ENCODE measurements around the gene EPHA7.

Gene EPHA7

DNA sequence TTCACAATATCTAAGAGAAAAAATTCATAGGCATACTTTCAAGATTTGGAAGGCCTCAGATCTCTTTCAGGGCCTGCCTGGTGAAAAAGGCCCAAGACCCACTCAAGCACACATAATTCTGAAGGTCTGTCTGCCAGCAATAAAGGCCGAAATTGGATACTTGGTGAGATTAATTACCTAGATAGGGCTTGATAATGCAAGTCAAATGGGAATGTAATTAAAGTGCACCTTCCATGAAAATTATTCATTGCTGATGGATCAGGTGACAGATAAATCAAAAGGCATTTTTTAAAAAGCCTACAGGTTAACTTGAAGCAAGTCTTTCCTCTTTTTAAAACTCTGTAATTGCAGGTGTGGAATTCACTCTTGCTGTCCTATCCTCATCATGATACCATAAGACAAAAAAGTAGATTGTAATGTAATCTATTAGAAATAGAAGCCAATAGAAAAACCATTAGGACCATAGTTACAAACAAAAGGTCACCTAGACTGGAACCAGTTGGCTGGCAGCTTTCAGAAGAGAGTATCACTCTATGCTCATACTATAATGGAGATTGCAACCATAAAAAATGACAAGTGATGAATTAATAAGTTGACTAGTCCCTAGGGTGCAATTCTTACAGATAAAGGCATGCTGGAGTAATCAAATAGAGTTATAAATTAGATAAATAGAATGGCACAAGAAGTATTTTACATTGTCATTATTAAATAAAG lies 77.3 kb downstream of the EPHA7 start:
- ChIA-PET CTCF (interaction anchor here (1.2 kb wide), 1 partner anchor 82 kb away, joined by 3 read pairs; no protein-coding TSS in a partner anchor), POLR2A (no interaction called here)
- Histone ChIP-seq H3K4me1 (ENCODE audit: control insufficient read depth, insufficient read depth, low read length) (peaks cover 24% of the 10 kb centered on the region), H3K9me3 (ENCODE audit: control insufficient read depth, insufficient read depth, low read depth, low read length) (no peaks in the 10 kb centered on the region), H3K4me3 (ENCODE audit: low read depth, low read length) (no peak overlapping the region), H3K27ac (ENCODE audit: extremely low read depth, low read depth, low read length) (peak overlapping the region; percentile 53), H3K36me3 (ENCODE audit: control insufficient read depth in 2 of 2, insufficient read depth in 1 of 2, low read length in 2 of 2) (no peaks in the 10 kb centered on the region)
- TF ChIP-seq FEZF1 (tag by site-specific recombination; IDR thresholded peaks at IDR 0.05) (peak; percentile 97), KLF16 (tag by site-specific recombination; IDR thresholded peaks at IDR 0.05) (peak; percentile 29; the same call in 1 of the 2 replicates), ZNF629 (tag by site-specific recombination; IDR thresholded peaks at IDR 0.05) (peak; percentile 55; the same call in 1 of the 2 replicates), ZNF596 (tag by site-specific recombination; IDR thresholded peaks at IDR 0.05) (0 out of 2 replicates have a peak, but pooled peaks have one; percentile 23), ZNF843 (tag by site-specific recombination; IDR thresholded peaks at IDR 0.05) (peak; percentile 95), BCL11B (tag by site-specific recombination; IDR thresholded peaks at IDR 0.05; ENCODE audit: low read depth) (peak; percentile 63; the same call in 1 of the 2 replicates), ZNF76 (tag by site-specific recombination; IDR thresholded peaks at IDR 0.05; ENCODE audit: borderline replicate concordance, low read depth) (0 out of 2 replicates have a peak, but pooled peaks have one; percentile 32), ZXDB (tag by site-specific recombination; IDR thresholded peaks at IDR 0.05) (peak; percentile 88), TRIM28 (IDR thresholded peaks at IDR 0.05; ENCODE audit: borderline replicate concordance, low read length) (peak; percentile 92), ZSCAN30 (tag by site-specific recombination; IDR thresholded peaks at IDR 0.05) (peak; percentile 41; the same call in 1 of the 2 replicates), ZNF133 (tag by site-specific recombination; IDR thresholded peaks at IDR 0.05) (no peak), ZNF202 (tag by site-specific recombination; IDR thresholded peaks at IDR 0.05; ENCODE audit: borderline replicate concordance) (no peak), GLI2 (tag by site-specific recombination; IDR thresholded peaks at IDR 0.05; ENCODE audit: borderline replicate concordance, low read depth) (0 out of 2 replicates have a peak, but pooled peaks have one; percentile 39), ZBTB21 (tag by site-specific recombination; IDR thresholded peaks at IDR 0.05) (no peak), HOXD13 (CRISPR knock-in tag; IDR thresholded peaks at IDR 0.05; ENCODE audit: borderline replicate concordance) (peak; percentile 71; the same call in 1 of the 2 replicates), TCF7L2 (IDR thresholded peaks at IDR 0.05; ENCODE audit: borderline replicate concordance, low read depth, low read length) (peak; percentile 82; the same call in 1 of the 2 replicates)
- TF ChIP-seq, protein P1, sequence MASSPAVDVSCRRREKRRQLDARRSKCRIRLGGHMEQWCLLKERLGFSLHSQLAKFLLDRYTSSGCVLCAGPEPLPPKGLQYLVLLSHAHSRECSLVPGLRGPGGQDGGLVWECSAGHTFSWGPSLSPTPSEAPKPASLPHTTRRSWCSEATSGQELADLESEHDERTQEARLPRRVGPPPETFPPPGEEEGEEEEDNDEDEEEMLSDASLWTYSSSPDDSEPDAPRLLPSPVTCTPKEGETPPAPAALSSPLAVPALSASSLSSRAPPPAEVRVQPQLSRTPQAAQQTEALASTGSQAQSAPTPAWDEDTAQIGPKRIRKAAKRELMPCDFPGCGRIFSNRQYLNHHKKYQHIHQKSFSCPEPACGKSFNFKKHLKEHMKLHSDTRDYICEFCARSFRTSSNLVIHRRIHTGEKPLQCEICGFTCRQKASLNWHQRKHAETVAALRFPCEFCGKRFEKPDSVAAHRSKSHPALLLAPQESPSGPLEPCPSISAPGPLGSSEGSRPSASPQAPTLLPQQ (tag by site-specific recombination; IDR thresholded peaks at IDR 0.05) = 0 out of 2 replicates have a peak, but pooled peaks have one; percentile 23
- TF ChIP-seq, protein P2, sequence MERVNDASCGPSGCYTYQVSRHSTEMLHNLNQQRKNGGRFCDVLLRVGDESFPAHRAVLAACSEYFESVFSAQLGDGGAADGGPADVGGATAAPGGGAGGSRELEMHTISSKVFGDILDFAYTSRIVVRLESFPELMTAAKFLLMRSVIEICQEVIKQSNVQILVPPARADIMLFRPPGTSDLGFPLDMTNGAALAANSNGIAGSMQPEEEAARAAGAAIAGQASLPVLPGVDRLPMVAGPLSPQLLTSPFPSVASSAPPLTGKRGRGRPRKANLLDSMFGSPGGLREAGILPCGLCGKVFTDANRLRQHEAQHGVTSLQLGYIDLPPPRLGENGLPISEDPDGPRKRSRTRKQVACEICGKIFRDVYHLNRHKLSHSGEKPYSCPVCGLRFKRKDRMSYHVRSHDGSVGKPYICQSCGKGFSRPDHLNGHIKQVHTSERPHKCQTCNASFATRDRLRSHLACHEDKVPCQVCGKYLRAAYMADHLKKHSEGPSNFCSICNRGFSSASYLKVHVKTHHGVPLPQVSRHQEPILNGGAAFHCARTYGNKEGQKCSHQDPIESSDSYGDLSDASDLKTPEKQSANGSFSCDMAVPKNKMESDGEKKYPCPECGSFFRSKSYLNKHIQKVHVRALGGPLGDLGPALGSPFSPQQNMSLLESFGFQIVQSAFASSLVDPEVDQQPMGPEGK (tag by site-specific recombination; IDR thresholded peaks at IDR 0.05) = 0 out of 2 replicates have a peak, but pooled peaks have one; percentile 38
- TF ChIP-seq, protein P3, sequence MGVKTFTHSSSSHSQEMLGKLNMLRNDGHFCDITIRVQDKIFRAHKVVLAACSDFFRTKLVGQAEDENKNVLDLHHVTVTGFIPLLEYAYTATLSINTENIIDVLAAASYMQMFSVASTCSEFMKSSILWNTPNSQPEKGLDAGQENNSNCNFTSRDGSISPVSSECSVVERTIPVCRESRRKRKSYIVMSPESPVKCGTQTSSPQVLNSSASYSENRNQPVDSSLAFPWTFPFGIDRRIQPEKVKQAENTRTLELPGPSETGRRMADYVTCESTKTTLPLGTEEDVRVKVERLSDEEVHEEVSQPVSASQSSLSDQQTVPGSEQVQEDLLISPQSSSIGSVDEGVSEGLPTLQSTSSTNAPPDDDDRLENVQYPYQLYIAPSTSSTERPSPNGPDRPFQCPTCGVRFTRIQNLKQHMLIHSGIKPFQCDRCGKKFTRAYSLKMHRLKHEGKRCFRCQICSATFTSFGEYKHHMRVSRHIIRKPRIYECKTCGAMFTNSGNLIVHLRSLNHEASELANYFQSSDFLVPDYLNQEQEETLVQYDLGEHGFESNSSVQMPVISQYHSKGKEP (tag by site-specific recombination; IDR thresholded peaks at IDR 0.05) = peak; percentile 84
- TF ChIP-seq, protein P4, sequence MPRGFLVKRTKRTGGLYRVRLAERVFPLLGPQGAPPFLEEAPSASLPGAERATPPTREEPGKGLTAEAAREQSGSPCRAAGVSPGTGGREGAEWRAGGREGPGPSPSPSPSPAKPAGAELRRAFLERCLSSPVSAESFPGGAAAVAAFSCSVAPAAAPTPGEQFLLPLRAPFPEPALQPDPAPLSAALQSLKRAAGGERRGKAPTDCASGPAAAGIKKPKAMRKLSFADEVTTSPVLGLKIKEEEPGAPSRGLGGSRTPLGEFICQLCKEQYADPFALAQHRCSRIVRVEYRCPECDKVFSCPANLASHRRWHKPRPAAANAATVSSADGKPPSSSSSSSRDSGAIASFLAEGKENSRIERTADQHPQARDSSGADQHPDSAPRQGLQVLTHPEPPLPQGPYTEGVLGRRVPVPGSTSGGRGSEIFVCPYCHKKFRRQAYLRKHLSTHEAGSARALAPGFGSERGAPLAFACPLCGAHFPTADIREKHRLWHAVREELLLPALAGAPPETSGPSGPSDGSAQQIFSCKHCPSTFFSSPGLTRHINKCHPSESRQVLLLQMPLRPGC (tag by site-specific recombination; IDR thresholded peaks at IDR 0.05) = peak; percentile 42; the same call in 1 of the 2 replicates
- TF ChIP-seq, protein P5, sequence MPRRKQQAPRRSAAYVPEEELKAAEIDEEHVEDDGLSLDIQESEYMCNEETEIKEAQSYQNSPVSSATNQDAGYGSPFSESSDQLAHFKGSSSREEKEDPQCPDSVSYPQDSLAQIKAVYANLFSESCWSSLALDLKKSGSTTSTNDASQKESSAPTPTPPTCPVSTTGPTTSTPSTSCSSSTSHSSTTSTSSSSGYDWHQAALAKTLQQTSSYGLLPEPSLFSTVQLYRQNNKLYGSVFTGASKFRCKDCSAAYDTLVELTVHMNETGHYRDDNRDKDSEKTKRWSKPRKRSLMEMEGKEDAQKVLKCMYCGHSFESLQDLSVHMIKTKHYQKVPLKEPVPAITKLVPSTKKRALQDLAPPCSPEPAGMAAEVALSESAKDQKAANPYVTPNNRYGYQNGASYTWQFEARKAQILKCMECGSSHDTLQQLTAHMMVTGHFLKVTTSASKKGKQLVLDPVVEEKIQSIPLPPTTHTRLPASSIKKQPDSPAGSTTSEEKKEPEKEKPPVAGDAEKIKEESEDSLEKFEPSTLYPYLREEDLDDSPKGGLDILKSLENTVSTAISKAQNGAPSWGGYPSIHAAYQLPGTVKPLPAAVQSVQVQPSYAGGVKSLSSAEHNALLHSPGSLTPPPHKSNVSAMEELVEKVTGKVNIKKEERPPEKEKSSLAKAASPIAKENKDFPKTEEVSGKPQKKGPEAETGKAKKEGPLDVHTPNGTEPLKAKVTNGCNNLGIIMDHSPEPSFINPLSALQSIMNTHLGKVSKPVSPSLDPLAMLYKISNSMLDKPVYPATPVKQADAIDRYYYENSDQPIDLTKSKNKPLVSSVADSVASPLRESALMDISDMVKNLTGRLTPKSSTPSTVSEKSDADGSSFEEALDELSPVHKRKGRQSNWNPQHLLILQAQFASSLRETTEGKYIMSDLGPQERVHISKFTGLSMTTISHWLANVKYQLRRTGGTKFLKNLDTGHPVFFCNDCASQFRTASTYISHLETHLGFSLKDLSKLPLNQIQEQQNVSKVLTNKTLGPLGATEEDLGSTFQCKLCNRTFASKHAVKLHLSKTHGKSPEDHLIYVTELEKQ (tag by site-specific recombination; IDR thresholded peaks at IDR 0.05; ENCODE audit: borderline replicate concordance) = peak; percentile 88
- TF ChIP-seq, protein P6, sequence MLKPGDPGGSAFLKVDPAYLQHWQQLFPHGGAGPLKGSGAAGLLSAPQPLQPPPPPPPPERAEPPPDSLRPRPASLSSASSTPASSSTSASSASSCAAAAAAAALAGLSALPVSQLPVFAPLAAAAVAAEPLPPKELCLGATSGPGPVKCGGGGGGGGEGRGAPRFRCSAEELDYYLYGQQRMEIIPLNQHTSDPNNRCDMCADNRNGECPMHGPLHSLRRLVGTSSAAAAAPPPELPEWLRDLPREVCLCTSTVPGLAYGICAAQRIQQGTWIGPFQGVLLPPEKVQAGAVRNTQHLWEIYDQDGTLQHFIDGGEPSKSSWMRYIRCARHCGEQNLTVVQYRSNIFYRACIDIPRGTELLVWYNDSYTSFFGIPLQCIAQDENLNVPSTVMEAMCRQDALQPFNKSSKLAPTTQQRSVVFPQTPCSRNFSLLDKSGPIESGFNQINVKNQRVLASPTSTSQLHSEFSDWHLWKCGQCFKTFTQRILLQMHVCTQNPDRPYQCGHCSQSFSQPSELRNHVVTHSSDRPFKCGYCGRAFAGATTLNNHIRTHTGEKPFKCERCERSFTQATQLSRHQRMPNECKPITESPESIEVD (tag by site-specific recombination; IDR thresholded peaks at IDR 0.05) = peak; percentile 97
